Measurements from ENCODE around the gene ADRB2.
"Not testable (repeated sequence)": the region's sequence is repeated elsewhere in the genome, so short reads cannot be mapped to it uniquely, and the experiment has no call there.

The ADRB2 gene

GRCh38 chr5:148856424-148856823 lies 30.0 kb downstream of the ADRB2 start:
- DNase-seq: no peak

DNA sequence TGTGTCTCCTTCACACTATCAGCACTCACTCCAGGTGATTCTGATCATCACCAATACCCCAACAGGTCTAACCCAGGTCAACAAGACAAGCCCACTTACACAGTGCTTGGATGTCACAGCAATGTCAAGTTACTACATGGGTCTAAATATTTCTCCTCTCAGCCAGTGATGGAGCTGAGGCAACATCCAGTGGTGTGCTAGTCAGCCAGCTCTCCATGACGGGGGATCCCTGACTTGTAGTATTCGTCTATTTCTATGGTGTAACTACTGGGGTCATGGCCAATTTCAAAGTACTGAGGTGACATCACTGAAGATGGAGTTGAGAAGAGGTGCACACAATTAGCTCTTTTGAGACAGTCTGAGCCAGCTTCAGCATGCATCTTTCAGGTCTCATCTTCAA lies 31.1 kb downstream of the ADRB2 start:
- no peak for DNase-seq

GRCh38 chr5:148858106-148858505 lies 31.7 kb downstream of the ADRB2 start:
- no peak for DNase-seq

DNA sequence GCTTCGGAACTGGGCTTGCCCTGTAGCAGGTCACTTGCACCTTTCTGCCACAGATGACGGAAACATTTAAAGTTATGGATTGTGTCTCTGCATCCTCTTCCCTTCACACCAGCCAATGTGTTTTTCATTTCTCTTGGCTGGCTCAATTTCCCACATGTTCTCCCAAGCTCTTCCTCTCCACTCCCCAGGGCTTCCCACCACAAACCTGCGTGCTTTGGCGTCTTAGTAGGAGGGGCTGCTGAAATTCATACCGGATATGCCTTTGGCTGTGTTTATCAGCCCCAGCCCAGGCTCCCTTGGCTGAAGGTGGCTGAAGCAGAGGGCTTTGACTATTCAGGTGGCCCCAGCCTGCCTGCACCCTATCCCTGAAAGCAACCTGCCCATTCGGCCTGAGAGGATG lies 32.1 kb downstream of the ADRB2 start:
- no peak for DNase-seq

- DNase-seq: no peak
Observed at GRCh38 chr5:148859703-148860102, 33.3 kb downstream of the ADRB2 start.

GRCh38 chr5:148860599-148860998 lies 34.2 kb downstream of the ADRB2 start:
- DNase-seq: no peak

GRCh38 chr5:148861088-148861487 lies 34.7 kb downstream of the ADRB2 start:
- no peak for DNase-seq

- no peak for DNase-seq
Observed at GRCh38 chr5:148861696-148862095, 35.3 kb downstream of the ADRB2 start.

DNA sequence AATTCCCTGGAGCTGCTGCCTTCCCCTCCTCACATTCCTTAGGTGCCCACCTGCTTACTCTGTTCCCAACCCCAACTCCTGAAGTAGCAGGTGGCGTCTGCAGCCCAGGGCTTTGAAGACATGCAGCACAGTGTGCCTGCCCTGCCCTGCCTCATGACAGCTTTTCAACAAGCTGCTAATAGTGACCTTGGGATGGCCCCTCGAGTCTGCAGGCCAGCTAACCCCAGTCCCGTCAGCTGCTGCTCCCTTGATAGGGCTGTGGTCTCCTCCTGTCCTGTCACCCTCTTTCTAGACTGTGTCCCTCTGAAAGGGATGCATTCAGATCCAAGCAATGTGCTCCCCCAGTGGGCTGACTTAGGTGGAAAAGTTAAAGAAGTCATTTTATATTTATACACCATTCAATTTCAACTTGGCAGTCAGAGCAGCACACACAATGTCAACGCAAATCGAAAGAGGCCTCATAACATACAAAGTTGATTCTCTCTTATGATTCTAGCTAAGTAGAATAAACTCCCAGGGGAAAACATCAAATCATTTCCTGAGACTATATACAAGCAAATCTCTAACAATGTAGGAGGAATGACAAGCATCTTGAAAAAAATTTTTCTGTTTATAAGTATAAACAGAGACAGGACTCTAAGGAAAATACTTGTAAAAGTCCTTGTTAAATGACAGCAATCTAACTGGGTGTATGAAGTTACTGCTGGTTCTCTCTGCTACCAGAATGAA lies 37.9 kb downstream of the ADRB2 start:
- DNase-seq: no peak

- DNase-seq: no peak
Observed at GRCh38 chr5:148866024-148866423, 39.6 kb downstream of the ADRB2 start.

GRCh38 chr5:148873120-148873519 lies 46.7 kb downstream of the ADRB2 start:
- DNase-seq: no peak

DNA sequence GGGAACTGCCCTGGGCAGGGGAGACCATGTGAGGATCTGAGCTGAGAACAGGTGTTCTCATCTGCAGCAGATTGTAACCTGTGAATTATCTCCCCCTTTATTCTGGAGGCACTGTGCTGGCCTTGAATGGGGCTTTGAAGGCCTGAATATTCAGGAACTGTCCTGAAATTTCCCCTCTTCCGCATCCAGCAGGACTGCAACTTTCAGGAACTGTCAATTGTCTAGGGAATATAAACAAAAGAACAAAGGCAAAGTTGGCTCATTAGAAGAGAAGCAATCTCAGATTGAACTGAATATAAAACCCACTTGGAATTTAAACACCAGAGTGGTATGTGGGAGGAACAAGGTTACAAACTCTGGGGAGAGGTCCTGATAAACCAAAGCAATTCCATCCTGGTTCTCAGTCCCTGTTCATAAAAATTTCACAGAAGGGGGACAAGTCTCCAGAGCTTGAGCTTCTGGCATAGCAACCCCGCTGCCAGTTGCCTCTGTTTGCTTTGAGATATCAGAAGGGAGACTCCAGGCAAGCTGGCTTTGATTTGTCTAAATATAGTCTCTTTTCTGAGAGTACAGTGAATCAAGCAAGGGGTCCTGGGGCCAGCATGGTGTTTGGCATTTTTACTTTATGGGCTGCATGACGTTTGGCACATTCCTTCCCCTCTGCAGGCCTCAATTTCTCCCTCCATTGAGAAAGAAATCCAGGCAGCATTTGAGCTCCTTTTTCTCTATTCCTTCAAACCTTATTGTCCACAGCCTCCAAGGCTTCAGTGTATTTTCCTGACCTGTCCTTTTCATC lies 47.5 kb downstream of the ADRB2 start:
- DNase-seq: no peak

DNA sequence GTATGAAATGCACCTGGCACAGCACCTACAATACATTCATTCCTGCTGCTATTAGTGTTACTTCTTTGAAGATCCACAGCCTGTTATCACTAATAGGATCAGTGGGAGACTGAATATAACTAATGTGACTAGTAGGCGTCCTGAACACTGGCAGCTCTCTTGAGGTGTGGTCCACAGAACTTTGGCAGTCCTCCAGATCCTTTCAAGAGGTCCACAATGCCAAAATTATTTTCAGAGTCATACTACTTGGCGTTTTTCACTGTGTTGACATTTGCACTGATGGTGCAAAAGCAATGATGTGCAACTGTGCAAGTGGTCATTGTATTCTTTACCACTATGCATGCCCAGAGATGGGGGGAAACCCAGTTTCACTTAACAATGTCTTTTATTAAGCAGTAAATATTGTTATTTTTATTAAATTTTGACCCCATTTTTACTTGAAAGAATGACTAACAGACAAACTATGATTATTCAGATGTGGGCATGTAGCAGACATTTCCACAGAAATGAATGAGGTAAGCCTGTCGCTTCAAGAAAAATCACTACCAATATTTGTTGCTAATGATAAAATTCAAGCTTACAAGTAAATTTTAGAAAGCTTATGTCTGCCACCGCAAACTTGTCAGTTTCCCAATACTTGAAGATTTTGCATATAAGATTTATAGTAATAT lies 48.9 kb downstream of the ADRB2 start:
- no peak for DNase-seq

DNA sequence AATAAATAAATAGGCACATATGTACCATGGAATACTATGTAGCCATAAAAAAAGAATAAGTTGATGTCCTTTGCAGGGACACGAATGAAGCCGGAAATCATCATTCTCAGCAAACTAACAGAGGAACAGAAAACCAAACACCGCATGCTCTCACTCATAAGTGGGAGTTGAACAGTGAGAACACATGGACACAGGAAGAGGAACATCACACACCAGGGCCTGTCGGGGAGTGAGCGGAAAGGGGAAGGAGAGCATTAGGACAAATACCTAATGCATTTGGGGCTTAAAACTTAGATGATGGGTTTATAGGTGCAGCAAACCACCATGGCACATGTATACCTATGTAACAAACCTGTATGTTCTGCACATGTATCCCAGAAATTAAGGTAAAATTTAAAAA lies 51.0 kb downstream of the ADRB2 start:
- not testable (repeated sequence) for DNase-seq

Measured in activated T-cell treated with anti-CD3 and anti-CD28 coated beads, Interleukin-2, amount 50 U/mL, for 1 hour (primary cell).